Epidermal melanocyte (primary cell): ENCODE measurements around the gene SLC18A3.

Experiments used
- DNase-seq: peaks from one replicate; pipeline ENCODE4 v3.0.0; 2011; ENCODE audit warnings: low spot score; ENCODE audit not compliant: insufficient read length

Gene SLC18A3

DNA sequence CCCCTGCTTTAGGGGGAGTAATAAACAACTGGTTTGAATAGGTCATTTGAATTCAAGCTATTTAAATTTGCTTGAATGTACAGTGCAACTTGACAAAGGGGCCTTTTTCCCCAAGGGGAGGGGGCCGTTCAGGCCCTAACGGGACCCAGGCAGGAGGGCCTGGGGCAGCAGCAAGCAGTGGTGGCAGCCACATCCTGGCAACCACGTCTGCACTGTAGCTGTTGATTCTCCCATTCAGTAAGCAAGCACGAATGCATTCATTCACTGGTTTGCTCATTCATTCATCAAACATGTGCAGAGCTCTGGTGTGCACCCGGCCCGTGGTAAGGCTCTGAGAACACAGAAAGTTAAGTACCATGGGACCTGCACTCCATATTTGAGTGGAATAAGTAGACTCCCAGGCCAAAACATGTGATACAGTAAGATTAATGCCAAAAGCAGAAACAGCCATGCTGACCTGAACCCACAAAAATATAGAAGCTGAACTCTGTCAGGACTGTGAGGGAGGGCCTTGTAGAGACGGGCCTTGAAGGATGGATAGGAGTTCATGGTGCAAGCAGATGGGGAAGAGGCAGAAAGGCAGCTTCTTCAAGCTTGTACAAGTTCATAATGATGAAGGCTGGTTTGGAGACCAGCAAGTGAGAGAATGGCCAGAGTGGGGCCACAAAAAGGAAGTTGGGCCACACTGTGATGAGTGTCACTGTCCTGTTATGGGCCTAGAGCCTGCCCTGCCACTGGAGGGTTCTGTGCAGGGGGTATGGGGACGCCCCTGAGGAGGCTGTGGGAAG lies 40.0 kb downstream of the SLC18A3 start:
- no peak for DNase-seq

DNA sequence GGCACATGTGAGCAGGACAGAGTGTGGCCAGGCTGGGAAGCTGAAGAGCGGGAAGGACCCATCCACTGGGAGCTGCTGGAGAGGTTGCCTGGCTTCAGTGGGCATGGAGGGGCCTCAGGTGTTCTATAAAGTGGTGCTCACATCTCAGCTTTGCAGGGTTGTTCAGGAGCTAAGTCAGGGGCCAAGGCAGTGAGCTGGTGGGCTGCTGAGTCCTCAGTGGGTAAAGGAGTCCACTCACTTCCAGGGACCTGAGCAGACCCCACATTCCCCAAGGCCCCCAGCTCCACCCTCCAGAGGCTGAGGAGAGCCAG lies 40.6 kb downstream of the SLC18A3 start:
- no peak for DNase-seq

DNA sequence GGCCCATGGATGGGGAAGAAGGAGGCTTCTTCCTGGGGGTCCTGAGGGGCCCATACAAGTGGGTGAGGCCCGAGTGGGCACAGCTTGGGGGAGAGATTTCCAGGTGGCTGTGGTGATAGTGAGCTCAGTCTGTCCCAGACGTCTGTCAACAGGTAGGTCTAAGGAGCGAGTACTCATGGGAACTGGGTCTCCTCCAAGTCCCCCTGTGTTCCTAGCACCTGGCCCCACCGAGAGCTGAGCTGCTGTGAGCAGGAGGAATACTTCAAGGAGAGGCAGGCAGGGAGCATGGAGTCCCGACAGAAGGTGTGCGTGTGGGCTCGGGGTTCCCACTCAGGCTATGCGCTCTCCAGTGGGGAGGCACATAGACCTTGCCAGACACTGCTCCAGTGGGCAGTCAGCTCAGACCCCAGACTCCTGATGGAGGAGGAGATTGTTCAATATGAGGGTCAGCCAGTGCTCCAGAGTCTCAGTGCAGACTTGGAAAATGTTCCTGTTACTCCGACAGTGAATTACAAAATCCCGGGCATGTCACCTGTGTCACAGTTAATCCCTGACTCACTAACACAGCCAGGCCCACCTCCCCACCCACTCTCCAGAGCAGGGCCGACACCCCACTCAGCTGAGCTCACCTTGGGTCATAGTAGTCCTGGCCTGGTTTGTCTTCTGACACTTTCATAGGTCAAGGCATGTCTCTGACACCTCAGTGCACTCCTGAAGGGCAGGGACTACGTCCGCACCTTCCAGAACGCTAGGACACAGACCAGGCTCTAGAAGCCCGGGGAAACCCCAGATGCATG lies 41.1 kb downstream of the SLC18A3 start:
- DNase-seq, result no peak

DNA sequence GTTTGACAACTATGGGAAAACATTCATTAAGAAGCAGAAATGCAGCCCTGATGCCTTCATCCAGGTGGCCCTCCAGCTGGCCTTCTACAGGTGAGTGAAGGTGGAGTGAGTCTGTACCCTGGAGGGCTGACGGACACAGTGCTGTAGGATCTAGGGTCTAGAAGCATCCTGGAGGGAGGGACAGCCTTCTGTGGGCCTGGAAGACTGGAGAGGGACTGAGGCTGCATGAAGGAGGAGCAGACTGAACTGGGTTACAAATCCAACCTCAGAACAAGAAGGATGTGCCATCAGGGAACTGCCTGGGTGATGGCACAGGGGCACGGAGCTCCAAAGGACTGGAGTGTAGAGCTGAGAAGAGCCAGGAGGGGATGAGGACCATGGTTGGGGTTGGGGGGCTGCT lies 41.8 kb downstream of the SLC18A3 start:
- DNase-seq, result no peak

DNA sequence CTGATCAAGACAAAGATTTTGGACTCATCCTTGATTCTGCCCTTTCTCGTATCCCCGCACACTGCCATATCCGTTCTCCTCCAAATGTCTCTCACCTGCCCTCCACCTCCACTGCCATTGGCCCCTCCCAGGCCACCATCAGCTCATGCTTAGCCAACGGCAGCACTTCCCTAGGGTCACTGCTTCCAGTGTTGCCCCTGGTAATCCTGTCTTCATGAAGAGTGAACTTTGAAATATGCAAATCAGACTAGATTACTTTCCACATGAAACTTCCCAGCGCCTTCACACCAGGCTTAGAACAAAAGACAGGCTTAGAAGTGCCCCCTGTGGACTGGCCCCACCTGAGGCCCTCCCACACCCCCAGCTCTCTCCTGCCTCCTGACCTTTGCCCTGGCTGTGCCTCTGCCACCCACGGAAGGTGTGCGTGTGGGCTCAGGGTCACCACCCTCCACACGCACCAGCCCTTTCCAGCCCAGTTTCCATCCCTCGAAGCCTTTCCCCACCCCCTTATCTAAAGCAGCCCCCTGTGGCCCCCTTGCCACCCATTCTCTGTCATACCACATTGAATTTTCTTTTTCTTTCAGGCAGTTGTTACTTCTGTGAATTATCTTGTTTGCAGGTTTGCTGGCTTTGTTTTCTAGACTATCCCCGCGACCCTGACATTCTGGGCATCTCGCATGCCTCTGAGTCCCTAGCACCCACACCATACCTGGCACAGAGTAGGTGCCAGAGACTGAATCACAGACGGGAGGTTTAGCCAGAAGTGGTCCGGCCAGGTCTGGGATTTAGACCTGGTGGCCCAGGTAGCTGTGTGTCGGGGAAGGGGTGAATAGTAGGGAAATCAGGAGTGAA lies 42.5 kb downstream of the SLC18A3 start:
- no peak for DNase-seq

DNA sequence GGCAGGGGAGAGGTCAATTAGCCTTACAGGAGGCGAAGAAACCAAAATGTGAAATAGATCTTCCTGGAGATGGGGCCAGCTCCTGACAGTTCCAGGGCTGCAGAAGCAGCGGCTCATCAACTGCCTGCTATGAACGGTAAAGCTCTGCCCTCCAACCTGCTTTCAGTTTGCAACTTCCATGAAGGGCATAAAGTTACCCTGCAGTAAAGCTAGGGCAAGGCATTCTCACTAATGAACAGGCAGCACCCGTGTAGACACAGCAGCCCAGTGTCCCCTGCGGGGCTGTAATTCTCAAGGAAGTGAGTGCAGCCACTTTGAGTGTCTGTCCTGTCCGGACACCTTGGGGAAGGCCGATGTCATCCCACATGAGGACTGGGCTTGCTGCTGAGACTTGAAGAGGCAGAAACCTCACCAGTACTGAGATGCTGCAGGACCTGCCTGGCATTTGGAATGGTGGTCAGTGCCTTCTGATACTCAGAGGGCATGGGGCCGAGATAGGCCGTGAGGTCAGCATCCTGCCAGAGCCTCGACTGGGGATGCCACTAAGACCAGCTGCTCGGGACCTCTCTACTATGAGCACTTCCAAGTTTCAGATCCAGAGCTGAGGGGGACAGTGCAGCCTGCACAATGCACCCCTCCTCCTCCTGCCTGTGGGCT lies 43.3 kb downstream of the SLC18A3 start:
- no peak for DNase-seq

DNA sequence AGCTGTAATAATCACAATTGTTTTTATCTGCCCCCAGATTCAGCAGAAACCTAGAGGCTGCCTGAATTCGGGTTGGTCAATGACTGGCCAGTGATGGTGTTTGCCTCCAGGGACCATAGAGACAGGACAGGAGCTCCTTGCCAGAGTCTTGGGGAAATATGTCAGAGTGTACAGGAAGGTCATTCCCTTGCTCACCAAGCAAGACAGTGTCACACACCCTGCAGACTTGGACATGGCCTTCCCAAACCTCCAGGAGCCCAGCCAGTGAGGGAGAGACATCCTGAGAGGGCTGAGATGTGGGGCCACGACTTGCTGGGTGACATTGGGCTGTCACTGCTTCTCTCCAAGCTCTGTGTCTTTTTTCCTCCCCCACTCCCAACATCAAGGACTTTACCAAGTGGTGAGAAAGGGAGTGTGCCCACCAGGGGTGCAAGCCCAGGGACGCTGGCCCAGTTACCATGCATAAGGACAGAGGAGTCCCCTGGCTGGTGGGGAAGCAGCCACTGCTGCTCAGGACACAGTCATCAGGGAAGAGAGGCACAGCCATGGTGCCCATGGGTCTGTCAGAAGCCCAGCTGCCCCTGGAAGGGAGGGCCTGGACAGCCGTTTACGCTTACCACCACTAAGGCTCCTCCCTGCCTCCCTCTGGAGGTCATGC lies 44.1 kb downstream of the SLC18A3 start:
- no peak for DNase-seq

DNA sequence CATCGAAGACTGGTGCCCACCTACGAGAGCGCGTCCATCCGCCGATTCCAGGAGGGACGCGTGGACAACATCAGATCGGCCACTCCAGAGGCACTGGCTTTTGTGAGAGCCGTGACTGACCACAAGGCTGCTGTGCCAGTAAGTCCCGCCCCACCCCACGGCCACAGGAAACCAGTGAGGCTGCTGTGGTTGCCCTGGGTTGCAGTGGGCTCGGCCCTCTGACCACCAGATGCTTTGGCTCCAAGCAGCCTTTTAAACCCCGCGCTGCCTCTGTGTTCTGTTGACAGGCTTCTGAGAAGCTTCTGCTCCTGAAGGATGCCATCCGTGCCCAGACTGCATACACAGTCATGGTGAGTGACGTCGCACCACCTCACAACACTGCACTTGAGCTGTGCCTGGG lies 45.0 kb downstream of the SLC18A3 start:
- no peak for DNase-seq

DNA sequence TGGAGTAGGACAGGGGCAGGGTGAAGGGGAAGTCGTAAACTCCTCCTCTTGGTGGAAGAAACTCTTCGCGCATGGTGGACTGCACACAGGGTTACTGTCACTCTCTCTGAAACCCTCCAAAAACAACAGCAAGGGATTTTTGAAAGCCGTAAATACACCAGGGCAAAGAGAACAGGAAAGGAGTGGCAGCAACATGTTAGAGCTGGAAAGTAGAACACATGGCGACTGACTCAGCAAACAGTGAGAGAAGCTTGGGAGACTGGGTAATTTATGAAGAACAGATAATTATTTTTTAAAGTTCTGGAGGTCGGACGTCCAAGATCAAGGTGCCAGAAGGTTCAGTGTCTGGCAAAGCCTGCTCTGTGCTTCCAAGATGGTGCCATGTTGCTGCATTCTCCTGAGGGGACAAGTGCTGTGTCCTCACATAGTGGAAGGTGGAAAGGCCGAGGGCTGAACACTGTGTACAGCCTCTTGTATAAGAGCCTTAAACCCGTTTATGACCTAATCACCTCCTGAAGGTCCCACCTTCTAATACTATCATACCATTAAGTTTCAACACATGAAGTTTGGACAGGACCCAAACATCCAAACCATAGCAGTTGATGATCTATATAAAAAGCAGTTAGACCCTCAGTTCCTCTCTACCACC lies 46.9 kb downstream of the SLC18A3 start:
- DNase-seq, result no peak

DNA sequence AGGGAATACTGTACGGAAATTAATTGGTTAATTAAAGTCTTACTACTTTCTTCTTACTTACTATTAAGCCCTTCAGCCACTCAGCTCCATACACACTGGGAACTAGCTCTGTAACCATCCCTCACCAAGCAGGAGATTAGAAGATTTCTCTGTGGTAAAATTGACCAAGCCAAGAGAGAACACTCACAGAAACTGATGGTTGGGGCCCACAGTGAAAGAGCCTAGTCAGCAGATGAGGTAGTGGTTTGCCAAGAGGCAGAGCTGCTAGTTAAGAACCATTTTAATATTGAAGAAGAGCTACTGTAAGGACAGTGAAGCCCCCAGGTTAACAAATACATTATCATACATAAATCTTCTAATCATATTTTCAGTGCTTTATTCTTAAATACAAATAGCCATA lies 47.5 kb downstream of the SLC18A3 start:
- DNase-seq, result no peak

DNA sequence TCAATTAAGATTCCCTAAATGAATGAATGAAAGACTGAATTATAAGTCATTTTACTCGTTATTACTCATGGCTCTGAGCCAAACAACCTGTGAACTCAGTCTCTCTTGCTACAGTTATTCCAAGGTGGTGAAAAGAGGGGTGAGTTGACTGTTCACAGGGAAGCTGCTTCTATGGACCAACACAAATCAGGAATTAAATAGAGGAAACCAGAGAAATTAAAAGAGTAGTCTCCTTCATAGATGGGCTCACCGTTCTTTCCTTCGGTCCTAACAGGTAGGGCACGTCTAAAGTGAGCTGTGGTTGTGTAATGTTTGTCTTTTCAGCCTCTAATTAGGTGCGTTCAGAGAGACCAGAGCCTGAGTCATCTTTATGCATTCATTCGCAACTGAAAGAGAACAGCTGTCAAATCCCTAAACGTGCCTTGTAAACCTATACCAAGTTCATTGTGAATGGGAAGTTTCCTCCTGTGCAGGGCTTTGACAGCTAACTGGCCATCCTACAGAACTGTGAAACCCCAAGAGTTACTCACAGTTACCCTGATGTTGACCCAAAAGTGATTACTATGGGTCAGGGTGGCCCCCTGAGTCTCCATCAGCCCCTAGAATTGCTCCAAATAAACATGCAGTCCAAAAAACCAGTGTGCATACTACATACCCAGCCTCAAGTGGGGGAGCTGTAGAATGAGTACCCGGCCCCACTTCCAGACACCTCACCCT lies 51.2 kb downstream of the SLC18A3 start:
- no peak for DNase-seq
